ENCODE data around the gene ZNF831. TPM values are rescaled to one million over a fixed set of nuclear protein-coding genes. Genes with fewer than 3 reads are reported as not detected.

Gene ZNF831
- polyA plus RNA-seq, 3 donors: 0.09 TPM

DNA sequence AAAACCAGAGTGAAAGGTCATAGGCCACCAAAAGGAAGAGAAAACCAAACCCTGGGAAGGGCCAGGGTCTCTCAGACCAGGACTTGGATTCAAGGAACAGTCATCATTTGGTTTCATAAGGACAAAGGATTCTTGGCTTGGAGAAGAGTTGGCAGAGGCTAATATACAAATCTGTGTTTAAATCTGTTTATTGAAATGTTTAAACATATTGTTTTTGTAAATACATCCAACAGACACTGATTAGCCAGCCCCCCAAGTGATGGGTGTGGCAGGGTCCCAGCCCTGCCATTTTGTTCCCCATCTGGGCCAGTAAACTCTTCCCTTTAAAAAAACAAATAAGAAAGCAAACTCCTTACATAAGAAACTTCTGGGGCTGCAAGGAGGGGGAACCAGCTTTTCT, 6.1 kb upstream of the ZNF831 start:
- DNase-seq: no peak

- no peak for DNase-seq
Observed at GRCh38 chr20:59157961-59158541, 5.6 kb upstream of the ZNF831 start.

DNA sequence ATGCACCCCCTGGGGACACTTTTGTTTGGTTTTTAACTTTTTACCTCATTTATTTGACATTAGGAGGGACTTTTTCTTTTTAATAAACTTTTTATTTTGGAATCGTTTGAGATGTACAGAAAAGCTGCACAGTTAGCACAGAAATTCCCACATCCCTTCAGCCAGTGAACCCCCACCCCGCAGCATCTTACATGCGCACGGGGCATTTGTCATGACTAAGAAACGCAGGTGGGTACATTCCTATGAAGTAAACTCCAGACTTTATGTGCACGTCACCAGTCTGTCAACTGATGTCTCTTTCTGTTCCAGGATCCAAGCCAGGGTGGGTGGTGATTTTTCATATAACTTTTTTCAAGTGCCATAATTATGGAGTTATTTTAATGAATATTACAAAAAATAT, 4.9 kb upstream of the ZNF831 start:
- no peak for DNase-seq

DNA sequence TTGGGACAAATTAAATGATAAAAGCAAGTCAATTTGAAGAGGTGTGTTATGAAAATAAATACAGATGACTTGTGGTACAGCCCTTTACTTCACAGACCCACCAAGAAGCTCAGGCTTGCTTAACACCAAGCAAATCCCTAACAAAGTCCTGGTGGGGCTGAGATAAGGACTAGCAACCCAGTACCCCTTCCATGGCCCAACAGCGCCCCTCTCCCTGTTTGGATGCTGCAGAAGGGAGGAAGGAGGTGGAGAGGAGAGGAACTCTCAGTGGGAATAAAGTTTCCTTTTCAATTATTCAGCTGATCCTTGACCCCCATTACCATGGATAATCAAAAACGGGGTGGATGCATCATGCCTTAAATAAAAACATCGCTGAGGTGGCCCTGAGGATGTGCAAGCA, 4.5 kb upstream of the ZNF831 start:
- no peak for DNase-seq

DNA sequence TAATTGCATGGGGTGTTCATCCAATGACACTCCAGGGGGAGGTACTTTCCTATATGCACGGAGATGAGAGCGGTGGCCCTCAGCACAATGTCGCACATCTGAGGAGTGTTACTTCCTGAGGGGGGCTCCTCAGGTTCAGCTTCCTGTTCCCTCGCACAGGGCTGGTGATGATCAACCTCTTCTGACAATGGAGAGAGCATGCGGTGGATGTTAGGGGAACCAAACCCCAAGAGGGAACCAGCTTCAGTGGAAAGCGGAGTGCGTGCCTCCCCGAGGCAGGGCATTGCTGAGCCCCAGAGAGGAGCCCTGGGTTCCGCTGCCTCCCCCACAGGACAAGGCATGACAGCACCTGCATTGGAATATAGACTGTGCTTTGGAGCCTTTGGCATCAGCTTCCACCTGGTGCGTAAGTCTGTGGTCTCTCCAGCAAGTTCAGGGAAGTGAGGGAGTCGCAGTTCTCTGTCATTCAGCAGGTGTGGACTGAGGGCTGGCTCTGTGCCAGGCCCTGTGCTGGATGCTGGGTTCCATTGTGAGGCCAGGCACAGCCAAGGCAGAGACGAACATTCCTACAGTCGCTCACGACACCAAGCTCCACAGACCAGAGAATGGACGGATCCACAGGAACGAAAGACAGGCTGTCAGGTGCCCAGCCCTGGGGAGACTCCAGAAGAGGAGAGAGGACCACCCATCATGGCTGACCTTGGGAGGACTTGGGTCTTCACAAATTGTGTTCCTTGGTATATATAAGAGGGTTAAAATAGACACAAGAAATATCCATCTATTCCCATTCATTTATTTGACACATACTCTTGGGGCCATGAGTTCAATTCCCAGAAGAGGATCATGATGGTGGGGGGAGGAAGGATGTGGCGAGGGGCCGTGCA, 3.9 kb upstream of the ZNF831 start:
- DNase-seq: no peak

- no peak for DNase-seq
Observed at GRCh38 chr20:59160389-59161115, 3.1 kb upstream of the ZNF831 start.

- DNase-seq: no peak
Observed at GRCh38 chr20:59161721-59162120, 1.9 kb upstream of the ZNF831 start.

- no peak for DNase-seq
Observed at GRCh38 chr20:59164686-59165391, 1.2 kb downstream of the ZNF831 start.

- DNase-seq: no peak
Observed at GRCh38 chr20:59165396-59165795, 1.8 kb downstream of the ZNF831 start.

DNA sequence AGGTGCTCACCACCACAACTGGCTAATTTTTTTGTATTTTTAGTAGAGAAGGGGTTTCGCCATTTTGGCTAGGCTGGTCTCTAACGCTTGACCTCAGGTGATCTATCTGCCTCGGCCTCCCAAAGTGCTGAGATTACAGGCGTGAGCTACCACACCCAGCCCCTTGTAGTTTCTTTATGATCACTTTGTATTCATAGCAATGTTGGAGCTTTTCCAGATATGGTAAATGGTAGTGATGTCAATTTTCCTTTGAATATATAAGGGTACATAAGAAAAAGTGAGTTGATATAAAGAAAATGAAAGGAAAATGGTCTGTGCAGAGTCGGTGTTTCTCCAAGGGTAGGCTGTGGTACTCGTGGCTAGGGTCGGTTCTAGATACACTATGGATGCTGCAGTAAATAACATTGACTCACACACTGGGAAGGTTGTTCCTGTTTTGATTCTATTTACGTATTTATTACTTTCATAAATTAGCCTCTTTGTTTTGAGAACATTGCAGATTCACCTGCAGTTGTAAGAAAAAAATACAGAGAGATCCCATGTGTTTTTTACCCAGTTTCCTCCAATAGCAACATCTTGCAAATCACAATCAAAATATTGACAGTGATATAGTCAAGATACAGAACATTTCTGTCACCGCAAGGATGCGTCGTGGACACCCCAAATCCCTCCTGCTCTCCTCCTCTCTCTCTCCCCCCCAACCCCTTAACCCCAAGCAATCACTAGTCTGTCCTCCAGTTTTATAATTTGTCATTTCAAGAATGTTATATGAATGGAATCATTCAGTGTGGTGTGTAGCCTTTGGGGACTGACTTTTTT, 2.5 kb downstream of the ZNF831 start:
- DNase-seq: no peak

DNA sequence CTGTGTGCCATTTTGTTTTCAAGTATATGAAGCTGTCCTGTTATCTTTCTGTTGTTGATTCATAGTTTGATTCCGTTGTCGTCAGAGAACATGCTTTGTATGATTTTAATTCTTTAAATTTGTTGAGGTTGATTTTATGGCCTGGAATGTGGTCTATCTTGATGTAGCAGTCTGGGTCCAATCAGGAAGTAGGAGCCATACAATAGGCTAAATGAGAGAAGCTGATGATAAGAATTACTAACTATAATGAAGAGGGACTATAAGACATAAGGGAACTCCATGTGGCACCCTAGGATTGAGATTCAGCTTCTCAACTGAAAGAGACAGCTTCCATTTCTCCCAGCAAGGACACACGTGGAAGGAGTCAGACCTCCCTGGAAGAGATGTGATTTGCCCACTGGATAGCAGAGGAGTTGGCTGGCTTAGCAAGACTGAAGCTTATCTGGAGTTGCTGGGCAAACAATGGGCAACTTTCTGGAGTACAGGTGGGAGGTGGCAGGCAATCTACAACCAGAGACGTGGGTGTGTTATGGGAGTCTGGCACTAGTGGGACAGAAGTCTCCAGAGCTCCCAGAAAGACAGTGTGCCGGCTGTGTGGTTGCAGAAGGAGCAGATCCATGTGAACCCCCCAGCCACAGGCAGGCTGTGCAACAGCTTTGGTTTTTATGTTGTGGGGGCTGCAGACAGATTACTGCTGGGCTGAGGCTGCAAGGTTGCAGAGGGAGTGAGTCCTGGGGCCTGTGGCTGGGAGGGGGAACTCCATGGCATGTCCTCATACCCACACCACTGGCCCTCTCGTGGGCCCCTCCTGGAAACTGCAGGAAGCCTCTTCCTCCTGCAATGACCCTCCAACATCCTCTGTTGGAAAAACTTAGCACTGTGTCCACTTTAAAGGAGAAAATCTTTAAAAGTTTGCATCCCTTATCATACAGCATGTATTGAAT, 7.1 kb downstream of the ZNF831 start:
- DNase-seq: no peak

- DNase-seq: no peak
Observed at GRCh38 chr20:59171986-59172385, 8.4 kb downstream of the ZNF831 start.

- no peak for DNase-seq
Observed at GRCh38 chr20:59173938-59174491, 10.4 kb downstream of the ZNF831 start.

- no peak for DNase-seq
Observed at GRCh38 chr20:59175002-59175401, 11.4 kb downstream of the ZNF831 start.

DNA sequence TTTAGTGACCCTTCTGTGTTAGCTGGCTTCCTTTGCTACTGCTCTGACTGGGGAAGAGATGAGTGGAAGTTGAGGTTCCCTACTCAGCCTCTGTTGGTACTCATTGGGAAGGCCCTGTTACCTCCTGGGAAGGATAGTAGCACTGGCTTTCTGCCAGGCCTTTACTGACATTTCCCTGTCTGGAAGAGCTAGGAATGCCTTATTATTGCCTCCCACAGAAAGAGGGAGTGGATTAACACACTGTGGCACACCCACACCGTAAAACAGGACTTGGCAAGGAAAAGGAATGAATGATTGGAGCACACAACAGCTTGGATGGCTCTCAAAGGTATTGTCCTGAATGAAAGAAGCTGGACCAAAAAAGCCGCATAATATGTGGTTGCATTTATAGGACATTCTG, 12.2 kb downstream of the ZNF831 start:
- no peak for DNase-seq

DNA sequence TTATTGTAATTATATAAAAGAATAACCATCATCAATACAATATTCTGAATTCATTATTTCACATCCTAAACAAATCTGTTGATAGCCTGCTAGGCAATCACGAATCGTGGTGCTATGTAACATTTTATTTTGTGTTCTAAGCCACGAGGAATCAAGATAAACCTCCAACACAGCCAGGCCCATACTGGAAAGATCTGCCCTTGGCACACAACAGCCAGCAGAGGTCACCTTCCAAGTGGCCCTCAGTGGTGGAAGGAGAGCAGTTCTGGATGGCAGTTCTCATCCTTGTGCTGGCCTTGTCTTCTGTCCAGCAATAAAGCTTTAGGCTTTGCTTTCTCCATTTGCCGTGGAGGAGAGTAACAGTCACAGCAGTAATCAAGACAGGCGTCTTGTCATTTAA, 13.2 kb downstream of the ZNF831 start:
- DNase-seq: no peak

- no peak for DNase-seq
Observed at GRCh38 chr20:59177266-59178250, 13.9 kb downstream of the ZNF831 start.

DNA sequence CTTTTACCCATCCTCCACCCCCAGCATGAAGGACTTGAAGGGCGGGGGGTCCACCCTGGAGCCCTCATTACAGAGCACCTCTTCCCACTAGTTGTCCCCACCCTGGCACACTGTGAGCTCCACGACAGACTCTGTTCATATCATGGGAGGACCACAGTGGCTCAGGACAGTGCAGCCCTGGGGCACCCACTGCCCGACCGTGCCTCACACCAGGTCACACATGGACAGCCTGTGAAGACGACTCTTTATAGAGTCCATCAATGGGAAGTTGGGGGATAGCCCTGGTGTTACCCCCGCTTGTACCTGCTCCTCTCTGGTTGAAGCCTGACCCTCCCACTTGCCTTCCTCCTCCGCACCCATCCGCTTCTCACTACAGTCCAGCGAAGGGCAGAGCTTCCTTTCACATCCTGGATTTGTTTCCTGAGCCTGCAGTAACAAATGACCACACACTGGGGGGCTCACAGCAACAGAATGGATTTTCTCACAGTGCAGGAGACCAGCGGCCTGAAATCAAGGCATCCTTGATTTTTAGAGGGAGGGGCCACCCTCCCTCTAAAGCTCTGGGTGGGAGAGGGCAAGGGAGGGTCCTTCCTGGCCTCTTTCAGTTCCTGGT, 15.5 kb downstream of the ZNF831 start:
- no peak for DNase-seq
